GM19193 (cell line): ENCODE data around the gene LRRC4C.

Experiments used
- POLR2A ChIP-seq: IDR thresholded peaks from 4 replicates; pipeline ENCODE4 v1.6.1; 2011; ENCODE audit not compliant: insufficient read depth, insufficient read length; ENCODE audit errors: extremely low read depth

The LRRC4C gene

DNA sequence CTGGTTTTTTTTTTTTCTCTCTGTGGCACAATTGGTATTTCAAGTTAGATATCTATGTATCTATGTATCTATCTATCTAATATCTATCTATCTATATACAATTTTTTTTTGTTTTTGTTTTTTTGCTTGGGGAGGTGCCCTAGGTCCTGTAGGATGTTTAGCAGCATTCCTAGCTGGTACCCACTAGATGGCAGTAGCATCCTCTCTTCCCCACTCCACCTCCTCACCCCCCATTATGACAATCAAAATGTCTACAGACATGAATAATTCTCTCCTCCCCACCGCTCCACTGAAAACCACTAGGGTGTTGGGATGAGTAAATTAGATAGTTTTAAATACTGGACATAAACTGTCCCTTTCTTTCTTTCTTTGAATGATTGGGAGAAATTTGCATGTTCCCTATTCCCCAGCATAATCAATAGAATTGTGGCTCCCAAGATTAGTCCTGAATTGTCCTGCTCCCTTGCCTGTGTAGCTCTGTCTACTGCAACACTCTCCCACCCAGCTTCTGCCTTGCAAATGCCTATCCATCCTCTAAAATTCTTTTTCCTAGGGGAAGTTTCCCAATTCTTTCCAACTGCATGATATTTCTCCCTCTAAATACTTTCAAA lies 1152.4 kb downstream of the LRRC4C start:
- TF ChIP-seq POLR2A: no peak

GRCh38 chr11:40302669-40303068 lies 1156.8 kb downstream of the LRRC4C start:
- TF ChIP-seq POLR2A: no peak

GRCh38 chr11:40295466-40295865 lies 1164.0 kb downstream of the LRRC4C start:
- TF ChIP-seq POLR2A: no peak

DNA sequence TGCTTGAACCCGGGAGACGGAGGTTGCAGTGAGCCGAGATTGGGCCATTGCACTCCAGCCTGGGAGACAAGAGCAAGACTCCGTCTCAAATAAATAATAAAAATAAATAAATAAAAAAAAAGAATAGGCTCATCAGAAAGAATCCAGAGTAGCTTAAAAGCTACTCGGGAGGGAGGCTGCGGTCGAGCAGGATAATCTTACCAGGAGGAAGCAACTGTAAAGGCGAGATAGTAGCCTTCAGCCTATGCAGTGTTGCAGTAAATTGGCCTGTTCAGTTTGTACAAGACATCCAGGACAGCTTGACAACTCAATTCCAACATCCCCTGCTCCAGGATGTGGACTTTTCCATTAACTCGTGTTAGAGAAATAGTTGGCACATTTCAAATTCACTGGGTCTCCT lies 1164.7 kb downstream of the LRRC4C start:
- no peak for TF ChIP-seq POLR2A

DNA sequence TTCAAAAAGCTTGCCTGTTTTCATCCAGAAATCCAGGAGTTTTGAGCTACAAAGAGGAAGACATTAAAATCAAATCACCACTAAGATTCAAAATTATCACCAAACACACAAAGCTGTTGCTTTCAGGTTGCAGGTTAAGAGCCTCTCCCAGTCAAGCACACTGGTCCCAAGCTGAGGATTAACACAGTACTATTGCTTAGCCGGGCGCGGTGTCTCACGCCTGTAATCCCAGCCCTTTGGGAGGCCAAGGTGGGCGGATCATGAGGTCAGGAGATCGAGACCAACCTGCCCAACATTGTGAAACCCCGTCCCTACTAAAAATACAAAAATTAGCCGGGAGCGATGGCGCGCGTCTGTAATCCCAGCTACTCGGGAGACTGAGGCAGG lies 1165.1 kb downstream of the LRRC4C start:
- no peak for TF ChIP-seq POLR2A

GRCh38 chr11:40293655-40294348 lies 1165.7 kb downstream of the LRRC4C start:
- TF ChIP-seq POLR2A: no peak

DNA sequence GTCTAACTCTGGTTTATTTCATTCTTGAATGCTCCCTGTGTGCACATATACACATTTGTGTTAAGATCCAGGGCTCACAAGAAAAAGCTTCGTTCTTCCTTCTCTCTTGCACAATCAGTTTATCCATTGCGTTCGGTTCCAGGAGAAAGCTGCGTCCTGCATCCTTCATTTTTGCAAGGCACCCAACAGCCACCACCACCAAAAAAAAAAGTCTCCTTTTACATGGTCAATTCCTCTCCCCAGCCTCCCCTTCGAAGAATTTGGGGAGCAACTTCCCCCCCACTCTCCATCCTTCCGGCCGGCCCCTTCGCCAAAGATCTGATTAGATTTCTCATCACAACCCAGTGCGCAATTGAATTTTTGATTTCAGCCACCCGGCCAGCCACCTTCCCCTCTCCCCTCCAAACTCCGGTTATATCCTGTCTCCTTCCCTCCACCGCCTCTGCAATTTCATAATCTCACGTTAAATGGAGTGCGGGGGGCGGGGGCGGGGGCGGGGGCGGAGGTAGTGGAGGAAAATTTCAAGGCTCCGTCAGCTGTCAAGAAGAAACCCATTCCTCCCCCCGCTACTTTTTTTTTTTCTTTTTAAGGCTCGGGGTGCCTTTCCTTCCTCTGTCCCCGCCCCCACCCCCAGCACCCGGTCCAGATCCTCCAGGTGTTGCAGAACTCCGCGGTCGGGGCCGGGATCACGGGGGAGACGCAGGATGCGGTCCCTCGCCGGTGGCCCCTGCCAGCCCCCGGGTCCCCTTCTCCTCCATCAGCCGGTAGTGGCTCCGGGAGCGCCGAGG lies 1166.5 kb downstream of the LRRC4C start:
- TF ChIP-seq POLR2A: no peak

DNA sequence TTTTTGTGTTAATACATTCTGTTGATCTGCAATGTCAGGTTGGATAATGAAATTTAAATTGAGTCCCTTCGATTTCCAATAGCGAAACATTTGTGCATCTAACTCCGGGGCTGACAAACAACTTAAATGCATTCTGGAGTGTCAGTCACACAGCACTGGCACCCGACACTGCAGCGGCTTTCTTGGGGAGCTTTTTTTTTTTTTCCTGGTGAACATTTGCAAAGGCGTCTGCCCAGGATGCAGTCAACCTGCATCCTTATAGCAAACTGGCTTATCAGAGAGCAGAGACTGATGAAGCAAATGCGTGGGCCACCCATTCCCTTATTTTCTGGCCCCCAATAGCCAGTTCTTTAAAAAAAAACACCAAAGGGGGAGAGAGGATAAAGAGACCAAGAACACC lies 1167.7 kb downstream of the LRRC4C start:
- TF ChIP-seq POLR2A: no peak

GRCh38 chr11:40291329-40291728 lies 1168.1 kb downstream of the LRRC4C start:
- no peak for TF ChIP-seq POLR2A

- TF ChIP-seq POLR2A: no peak
Observed at GRCh38 chr11:40290171-40290631, 1169.3 kb downstream of the LRRC4C start.

- no peak for TF ChIP-seq POLR2A
Observed at GRCh38 chr11:40289370-40289769, 1170.1 kb downstream of the LRRC4C start.

DNA sequence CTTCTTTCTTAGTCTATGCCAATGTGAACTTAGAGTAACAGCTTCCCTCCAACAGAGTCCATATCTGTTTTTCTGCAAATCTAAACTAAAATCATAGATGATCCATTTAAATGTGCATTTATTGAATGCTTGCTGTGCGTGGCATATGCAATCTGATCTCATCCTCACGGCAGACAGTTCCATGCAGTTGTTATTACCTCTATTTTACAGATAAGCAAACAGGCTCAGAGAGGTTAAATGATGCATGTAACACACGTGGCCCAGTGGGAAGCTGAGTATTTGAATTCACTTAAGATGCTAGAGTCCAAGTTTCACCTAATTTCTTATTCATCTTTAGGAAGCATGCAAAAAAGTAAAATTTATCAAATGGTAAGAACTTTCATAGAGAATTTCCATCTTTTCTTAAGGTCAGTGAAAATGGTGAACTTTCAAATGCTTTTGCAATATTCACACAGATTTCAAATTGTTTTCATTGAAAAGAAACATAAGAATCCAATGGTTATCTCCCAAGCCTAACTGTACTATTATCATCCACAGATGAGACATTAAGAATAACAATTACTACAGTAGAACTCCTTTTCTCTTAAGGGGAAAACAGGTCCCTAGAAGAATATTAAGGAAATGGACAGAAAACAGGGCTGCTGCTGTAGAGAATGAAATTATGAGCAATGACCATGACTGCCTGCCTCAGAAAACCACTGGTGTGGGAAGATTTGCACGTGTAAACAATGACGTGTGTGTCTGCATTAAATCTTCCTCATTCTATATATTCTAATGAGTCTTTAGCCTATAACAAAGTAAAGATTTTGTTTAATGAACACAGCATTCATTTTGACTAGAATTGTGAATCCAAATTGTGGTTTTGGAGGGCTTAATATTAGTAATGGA lies 1171.3 kb downstream of the LRRC4C start:
- TF ChIP-seq POLR2A: no peak

DNA sequence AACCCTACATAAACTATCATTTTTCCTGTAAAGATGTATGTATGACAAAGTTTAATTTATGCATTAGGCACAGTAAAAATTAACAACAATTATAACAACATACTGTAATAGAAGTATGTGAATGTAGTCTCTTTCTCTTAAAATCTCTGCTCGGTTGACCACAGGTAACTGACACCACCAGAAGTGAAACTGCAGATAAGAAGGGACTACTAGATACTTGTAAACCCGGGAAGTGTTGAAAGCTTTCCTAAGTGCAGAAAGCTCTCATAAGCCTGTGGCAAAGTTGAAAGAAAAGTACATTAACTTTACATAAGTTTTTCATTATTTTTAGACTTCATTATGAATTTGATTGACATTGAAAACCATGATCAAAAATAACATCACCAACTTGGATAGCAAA lies 1173.3 kb downstream of the LRRC4C start:
- no peak for TF ChIP-seq POLR2A

DNA sequence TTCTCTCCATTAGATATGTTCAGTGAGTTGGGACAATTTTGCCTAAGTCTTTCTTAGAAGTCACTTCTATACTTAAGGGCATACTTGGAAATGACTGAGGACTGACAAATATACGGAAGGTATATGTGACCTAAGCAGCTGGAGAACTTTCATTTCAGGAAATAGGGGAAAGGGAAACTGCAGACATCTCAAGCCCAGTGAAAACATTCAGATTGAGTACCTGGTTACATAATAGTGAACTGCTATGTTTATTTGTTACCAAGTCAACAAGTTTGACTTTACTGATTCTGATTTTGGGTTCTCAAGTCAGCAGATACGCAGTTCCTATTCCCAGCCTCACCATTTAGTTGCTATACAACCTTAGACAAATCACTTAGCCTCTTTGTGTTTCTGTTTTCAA lies 1173.9 kb downstream of the LRRC4C start:
- TF ChIP-seq POLR2A: no peak

DNA sequence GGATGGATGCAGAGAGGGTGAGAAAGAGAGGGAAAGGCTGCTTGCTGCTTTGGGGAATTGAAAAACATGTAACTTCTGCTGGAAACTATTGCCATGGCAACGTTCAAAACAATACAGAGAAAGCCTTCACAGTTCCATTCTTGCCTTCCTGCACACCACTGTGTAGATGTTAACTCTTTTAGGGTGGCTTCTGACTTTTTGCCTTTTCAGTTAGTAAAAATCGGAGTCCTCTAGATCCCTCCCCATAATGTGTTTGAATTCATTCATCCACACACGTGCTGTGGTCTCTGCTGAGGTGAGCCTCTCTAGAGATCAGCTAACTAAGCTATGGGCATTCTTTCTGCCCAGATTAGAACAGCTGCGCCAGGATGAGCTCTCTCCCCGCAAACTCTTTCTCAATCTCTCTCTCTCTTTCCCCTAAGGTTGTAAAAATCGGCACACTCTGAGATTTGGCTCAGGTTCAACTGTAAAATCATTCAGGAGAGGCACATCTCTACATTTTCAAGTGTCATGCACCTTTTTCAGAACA lies 1178.3 kb downstream of the LRRC4C start:
- TF ChIP-seq POLR2A: no peak
